Measurements from ENCODE around the gene ERGIC1. TPM values are rescaled to one million over a fixed set of nuclear protein-coding genes. Genes with fewer than 3 reads are reported as not detected.
"Not testable (repeated sequence)": the region's sequence is repeated elsewhere in the genome, so short reads cannot be mapped to it uniquely, and the experiment has no call there.

Gene ERGIC1
- total RNA-seq, 1 donor from 2014 or later, result 184 TPM

GRCh38 chr5:172894767-172895388, 60.8 kb downstream of the ERGIC1 start:
- intact Hi-C loops (cut with DNase I), result no loop called here
- Histone ChIP-seq H3K4me1 (peaks cover 28 to 46% of the 10 kb centered on the region in 2 donors), H3K27ac (peak overlapping the region; percentile 96 to 97), H3K4me3 (no peak overlapping the region), H3K36me3 (peaks cover 3 to 12% of the 10 kb centered on the region in 2 donors), H3K9me3 (no peaks in the 10 kb centered on the region), H3K27me3 (no peaks in the 10 kb centered on the region)
- no peak for DNase-seq (ENCODE audit: low spot score in 2 of 2)
- no peak for TF ChIP-seq CTCF (IDR thresholded peaks at IDR 0.05)

- no peak for TF ChIP-seq CTCF (IDR thresholded peaks at IDR 0.05)
- no peak for DNase-seq (ENCODE audit: low spot score in 2 of 2)
- Histone ChIP-seq H3K27me3 (no peaks in the 10 kb centered on the region), H3K9me3 (no peaks in the 10 kb centered on the region), H3K4me1 (peaks cover 25 to 50% of the 10 kb centered on the region in 2 donors), H3K36me3 (peaks cover 3 to 12% of the 10 kb centered on the region in 2 donors), H3K4me3 (no peak overlapping the region), H3K27ac (peak overlapping the region; percentile 96 to 97)
- intact Hi-C loops (cut with DNase I), result no loop called here
Measured at GRCh38 chr5:172895549-172895948, 61.5 kb downstream of the ERGIC1 start.

- intact Hi-C loops (cut with DNase I), result no loop called here
- TF ChIP-seq CTCF (IDR thresholded peaks at IDR 0.05), result no peak
- Histone ChIP-seq H3K27ac (peak overlapping the region; percentile 96 to 97), H3K9me3 (no peaks in the 10 kb centered on the region), H3K36me3 (peaks cover 3 to 12% of the 10 kb centered on the region in 2 donors), H3K27me3 (no peaks in the 10 kb centered on the region), H3K4me1 (peaks cover 16 to 46% of the 10 kb centered on the region in 2 donors), H3K4me3 (no peak overlapping the region)
- no peak for DNase-seq (ENCODE audit: low spot score in 2 of 2)
Measured at GRCh38 chr5:172896465-172896864, 62.4 kb downstream of the ERGIC1 start.

GRCh38 chr5:172897067-172897466, 63.0 kb downstream of the ERGIC1 start:
- Histone ChIP-seq H3K27ac (peak overlapping the region; percentile 96 to 97), H3K4me1 (peaks cover 18 to 49% of the 10 kb centered on the region in 2 donors), H3K36me3 (peaks cover 3 to 12% of the 10 kb centered on the region in 2 donors), H3K4me3 (peak overlapping the region in 1 of 2 donors; percentile 18)
- H3K27me3 ChIP-seq; H3K9me3 ChIP-seq; DNase-seq (ENCODE audit: low spot score in 2 of 2); intact Hi-C loops (cut with DNase I): not testable (repeated sequence)

- intact Hi-C loops (cut with DNase I), result no loop called here
- Histone ChIP-seq H3K9me3 (no peaks in the 10 kb centered on the region), H3K36me3 (peaks cover 3 to 12% of the 10 kb centered on the region in 2 donors), H3K4me1 (peaks cover 21 to 49% of the 10 kb centered on the region in 2 donors), H3K27me3 (no peaks in the 10 kb centered on the region), H3K4me3 (peak overlapping the region in 1 of 2 donors; percentile 18), H3K27ac (peak overlapping the region; percentile 96 to 97)
- peak in 1 of 2 donors; percentile 88 for DNase-seq (ENCODE audit: low spot score in 2 of 2)
- no peak for TF ChIP-seq CTCF (IDR thresholded peaks at IDR 0.05)
Measured at GRCh38 chr5:172897481-172898217, 63.6 kb downstream of the ERGIC1 start.

GRCh38 chr5:172898218-172898842, 64.3 kb downstream of the ERGIC1 start:
- H3K9me3 ChIP-seq, result no peaks in the 10 kb centered on the region
- peak overlapping the region; percentile 96 to 97 for H3K27ac ChIP-seq
- no peak for DNase-seq (ENCODE audit: low spot score in 2 of 2)
- peaks cover 24 to 49% of the 10 kb centered on the region in 2 donors for H3K4me1 ChIP-seq
- TF ChIP-seq CTCF (IDR thresholded peaks at IDR 0.05), result no peak
- no peaks in the 10 kb centered on the region for H3K27me3 ChIP-seq
- H3K36me3 ChIP-seq, result peaks cover 3 to 12% of the 10 kb centered on the region in 2 donors
- intact Hi-C loops (cut with DNase I), result no loop called here
- peak overlapping the region in 1 of 2 donors; percentile 18 for H3K4me3 ChIP-seq
